Astrocyte (in vitro differentiated cells and primary cell): ENCODE results near the gene TRAPPC12. TPM values are rescaled to one million over a fixed set of nuclear protein-coding genes. Genes with fewer than 3 reads are reported as not detected.

Experiments
- DNase-seq: peaks from one replicate; pipeline ENCODE4 v3.0.0-alpha.2; 2010; ENCODE audit warnings: low read depth
- FAIRE-seq: peaks from 2 replicates; lab custom pipeline; 2011; peaks lifted over from hg19 to GRCh38; lab: Jason Lieb, UNC
- H2AFZ ChIP-seq: 2 replicates; pipeline ENCODE4 v1.6.0; 2012; ENCODE audit warnings: low read depth, low read length, inconsistent platforms
- H3K27ac ChIP-seq: 2 replicates; pipeline ENCODE4 v1.5.1; 2011; ENCODE audit warnings: low read depth, low read length, inconsistent platforms
- H3K27me3 ChIP-seq: 2 replicates; pipeline ENCODE4 v1.6.0; 2011; ENCODE audit warnings: low read length, inconsistent platforms; ENCODE audit not compliant: insufficient read depth
- H3K36me3 ChIP-seq: 2 replicates; pipeline ENCODE4 v1.5.1; 2011; ENCODE audit warnings: low read length, inconsistent platforms; ENCODE audit not compliant: insufficient read depth
- H3K4me1 ChIP-seq: 2 replicates; pipeline ENCODE4 v1.5.1; 2011; ENCODE audit warnings: low read length, inconsistent platforms; ENCODE audit not compliant: insufficient read depth
- H3K4me2 ChIP-seq: 2 replicates; pipeline ENCODE4 v1.6.0; 2012; ENCODE audit warnings: low read length, inconsistent platforms
- H3K4me3 ChIP-seq: 2 replicates; pipeline ENCODE4 v1.5.1; 2011; ENCODE audit warnings: low read depth, mild to moderate bottlenecking, low read length, inconsistent platforms; ENCODE audit not compliant: insufficient read depth
- H3K79me2 ChIP-seq: 2 replicates; pipeline ENCODE4 v1.6.0; 2012; ENCODE audit warnings: mild to moderate bottlenecking, low read length, inconsistent platforms; ENCODE audit not compliant: insufficient read depth
- H3K9ac ChIP-seq: 2 replicates; pipeline ENCODE4 v1.6.0; 2012; ENCODE audit warnings: mild to moderate bottlenecking, low read length, inconsistent platforms
- H3K9me3 ChIP-seq: 2 replicates; pipeline ENCODE4 v1.5.1; 2012; ENCODE audit warnings: low read depth, mild to moderate bottlenecking, low read length, inconsistent platforms; ENCODE audit not compliant: insufficient read depth
- H4K20me1 ChIP-seq: 2 replicates; pipeline ENCODE4 v1.6.0; 2012; ENCODE audit warnings: low read length, inconsistent platforms; ENCODE audit not compliant: insufficient read depth
- H3K27ac Mint-ChIP-seq: one replicate; pipeline ENCODE4 v1.8.0; 2021; ENCODE audit warnings: mild to moderate bottlenecking, mixed read lengths; ENCODE audit not compliant: unreplicated experiment
- H3K27me3 Mint-ChIP-seq: one replicate; pipeline ENCODE4 v1.8.0; 2021; ENCODE audit warnings: low read depth, mixed read lengths; ENCODE audit not compliant: unreplicated experiment
- H3K36me3 Mint-ChIP-seq: one replicate; pipeline ENCODE4 v1.8.0; 2021; ENCODE audit warnings: low read depth, mixed read lengths; ENCODE audit not compliant: unreplicated experiment
- H3K4me1 Mint-ChIP-seq: one replicate; pipeline ENCODE4 v1.8.0; 2021; ENCODE audit warnings: low read depth, mixed read lengths; ENCODE audit not compliant: unreplicated experiment
- H3K4me3 Mint-ChIP-seq: one replicate; pipeline ENCODE4 v1.8.0; 2021; ENCODE audit warnings: mild to moderate bottlenecking, moderate library complexity, mixed read lengths; ENCODE audit not compliant: unreplicated experiment
- H3K9me3 Mint-ChIP-seq: one replicate; pipeline ENCODE4 v1.8.0; 2021; ENCODE audit warnings: mild to moderate bottlenecking, mixed read lengths; ENCODE audit not compliant: unreplicated experiment
- EZH2 ChIP-seq: IDR thresholded peaks from 2 replicates; pipeline ENCODE4 v1.6.1; 2012; ENCODE audit warnings: mild to moderate bottlenecking, low read length, inconsistent platforms; ENCODE audit not compliant: insufficient read depth
- total RNA-seq: library from RNA; stranded (reverse); gene quantifications from 2 replicates; pipeline ENCODE4 v1.2.1, GENCODE V29; 2021
- TF ChIP-seq, protein P1 (sequence below): IDR thresholded peaks from 2 replicates; pipeline ENCODE4 v1.5.1; 2011; ENCODE audit warnings: low read depth, mild to moderate bottlenecking, inconsistent platforms, low read length, moderate library complexity; ENCODE audit not compliant: insufficient read depth

Gene TRAPPC12
- total RNA-seq, 1 donor from 2014 or later: 62.1 TPM

DNA sequence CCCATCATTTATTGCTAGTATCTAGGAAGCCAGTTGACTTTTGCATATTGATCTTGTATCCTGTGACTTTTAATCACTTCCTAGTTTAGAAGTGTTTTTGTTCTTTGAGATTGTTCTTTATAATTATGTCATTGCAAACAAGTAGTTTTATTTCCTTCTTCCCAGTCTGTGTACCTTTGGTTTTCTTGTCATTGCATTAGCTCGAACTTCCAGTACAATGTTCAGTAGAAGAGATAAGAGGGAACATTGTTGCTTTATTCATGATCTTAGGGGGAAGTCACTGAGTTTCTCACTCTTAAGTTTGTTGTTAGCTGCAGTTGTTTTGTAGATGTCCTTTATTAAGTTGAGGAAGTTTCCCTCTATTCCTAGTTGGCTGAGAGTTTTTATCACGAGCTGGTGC lies 61.0 kb downstream of the TRAPPC12 start:
- Histone ChIP-seq H3K36me3 (peaks cover 17% of the 10 kb centered on the region), H3K27ac (no peak overlapping the region), H3K4me3 (no peak overlapping the region), H4K20me1 (peaks cover 25% of the 10 kb centered on the region), H2AFZ (no peak overlapping the region), H3K9me3 (no peaks in the 10 kb centered on the region), H3K4me1 (no peaks in the 10 kb centered on the region), H3K9ac (no peak overlapping the region), H3K79me2 (peaks cover 3% of the 10 kb centered on the region), H3K27me3 (no peaks in the 10 kb centered on the region), H3K4me2 (no peak overlapping the region)
- Mint-ChIP-seq H3K4me1 (no peaks in the 10 kb centered on the region), H3K27me3 (no peaks in the 10 kb centered on the region), H3K36me3 (peaks cover 7% of the 10 kb centered on the region), H3K9me3 (no peaks in the 10 kb centered on the region), H3K4me3 (no peak overlapping the region), H3K27ac (no peak overlapping the region)
- no peak for TF ChIP-seq EZH2
- TF ChIP-seq, protein P1, sequence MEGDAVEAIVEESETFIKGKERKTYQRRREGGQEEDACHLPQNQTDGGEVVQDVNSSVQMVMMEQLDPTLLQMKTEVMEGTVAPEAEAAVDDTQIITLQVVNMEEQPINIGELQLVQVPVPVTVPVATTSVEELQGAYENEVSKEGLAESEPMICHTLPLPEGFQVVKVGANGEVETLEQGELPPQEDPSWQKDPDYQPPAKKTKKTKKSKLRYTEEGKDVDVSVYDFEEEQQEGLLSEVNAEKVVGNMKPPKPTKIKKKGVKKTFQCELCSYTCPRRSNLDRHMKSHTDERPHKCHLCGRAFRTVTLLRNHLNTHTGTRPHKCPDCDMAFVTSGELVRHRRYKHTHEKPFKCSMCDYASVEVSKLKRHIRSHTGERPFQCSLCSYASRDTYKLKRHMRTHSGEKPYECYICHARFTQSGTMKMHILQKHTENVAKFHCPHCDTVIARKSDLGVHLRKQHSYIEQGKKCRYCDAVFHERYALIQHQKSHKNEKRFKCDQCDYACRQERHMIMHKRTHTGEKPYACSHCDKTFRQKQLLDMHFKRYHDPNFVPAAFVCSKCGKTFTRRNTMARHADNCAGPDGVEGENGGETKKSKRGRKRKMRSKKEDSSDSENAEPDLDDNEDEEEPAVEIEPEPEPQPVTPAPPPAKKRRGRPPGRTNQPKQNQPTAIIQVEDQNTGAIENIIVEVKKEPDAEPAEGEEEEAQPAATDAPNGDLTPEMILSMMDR: no peak
- DNase-seq (no peak), FAIRE-seq (no peak)

DNA sequence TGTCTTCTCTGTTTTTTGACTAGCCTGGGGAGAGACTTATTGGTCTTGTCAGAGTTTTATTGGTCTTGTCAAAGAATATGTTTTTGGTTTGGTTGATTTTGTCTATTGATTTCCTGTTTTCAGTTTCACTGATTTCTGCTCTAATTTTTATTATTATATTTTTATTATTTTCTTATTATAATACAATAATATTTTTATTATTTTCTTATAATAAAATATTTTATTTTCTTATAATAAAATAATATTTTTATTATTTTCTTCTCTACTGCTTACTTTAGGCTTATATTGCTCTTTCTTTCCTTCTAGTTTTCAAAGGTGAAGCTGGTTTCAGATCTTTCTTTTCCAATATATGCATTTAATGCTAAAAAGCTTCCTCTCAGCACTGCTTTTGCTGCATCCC lies 62.0 kb downstream of the TRAPPC12 start:
- H3K36me3 ChIP-seq: peaks cover 26% of the 10 kb centered on the region
- DNase-seq: no peak
- H4K20me1 ChIP-seq: peaks cover 25% of the 10 kb centered on the region

DNA sequence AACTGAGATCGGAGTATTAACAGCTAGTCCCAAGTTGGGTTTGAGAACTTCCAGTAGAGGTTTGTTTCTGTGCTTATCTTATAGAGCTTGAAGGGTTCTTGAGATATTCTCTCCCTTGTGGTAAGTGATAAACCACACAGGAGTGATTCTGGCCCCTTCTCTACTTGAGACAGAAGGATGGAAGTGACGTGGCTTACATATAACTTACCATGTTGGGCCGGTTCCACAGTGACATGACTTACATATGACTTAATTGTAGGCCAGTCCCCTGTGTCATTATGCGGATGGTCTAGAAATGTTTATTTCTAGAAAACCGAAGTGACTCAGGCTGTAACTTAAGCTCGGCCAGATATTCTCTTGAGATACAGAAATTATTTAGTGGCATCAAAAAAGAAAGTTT lies 62.7 kb downstream of the TRAPPC12 start:
- Mint-ChIP-seq H3K4me3 (no peak overlapping the region), H3K27me3 (no peaks in the 10 kb centered on the region), H3K36me3 (peaks cover 22% of the 10 kb centered on the region), H3K27ac (no peak overlapping the region), H3K9me3 (no peaks in the 10 kb centered on the region), H3K4me1 (no peaks in the 10 kb centered on the region)
- Histone ChIP-seq H3K9ac (no peak overlapping the region), H3K4me2 (no peak overlapping the region), H3K79me2 (peaks cover 3% of the 10 kb centered on the region), H2AFZ (no peak overlapping the region), H4K20me1 (peaks cover 25% of the 10 kb centered on the region), H3K9me3 (peaks cover 5% of the 10 kb centered on the region), H3K36me3 (peaks cover 31% of the 10 kb centered on the region), H3K4me3 (no peak overlapping the region), H3K27me3 (no peaks in the 10 kb centered on the region), H3K27ac (no peak overlapping the region), H3K4me1 (no peaks in the 10 kb centered on the region)
- DNase-seq: peak; percentile 9
- no peak for FAIRE-seq
- TF ChIP-seq, protein P1: no peak
- no peak for TF ChIP-seq EZH2

More for the DNA sequence above, 62.0 kb downstream of the TRAPPC12 start:
- H3K9me3 Mint-ChIP-seq: no peaks in the 10 kb centered on the region
- Histone ChIP-seq H3K9me3 (peaks cover 3% of the 10 kb centered on the region), H2AFZ (no peak overlapping the region), H3K79me2 (peaks cover 3% of the 10 kb centered on the region), H3K27me3 (no peaks in the 10 kb centered on the region), H3K4me1 (no peaks in the 10 kb centered on the region), H3K27ac (no peak overlapping the region), H3K4me3 (no peak overlapping the region), H3K4me2 (no peak overlapping the region), H3K9ac (no peak overlapping the region)
- no peaks in the 10 kb centered on the region for H3K27me3 Mint-ChIP-seq
- no peak for FAIRE-seq
- H3K4me3 Mint-ChIP-seq: no peak overlapping the region
- H3K4me1 Mint-ChIP-seq: no peaks in the 10 kb centered on the region
- TF ChIP-seq EZH2: no peak
- TF ChIP-seq, protein P1: no peak
- H3K36me3 Mint-ChIP-seq: peaks cover 14% of the 10 kb centered on the region
- no peak overlapping the region for H3K27ac Mint-ChIP-seq
